Activated T-cell treated with anti-CD3 and anti-CD28 coated beads for 48 hours (primary cell): ENCODE measurements around the gene SMIM13.
"Not testable (repeated sequence)": the region's sequence is repeated elsewhere in the genome, so short reads cannot be mapped to it uniquely, and the experiment has no call there.

Source experiments
- DNase-seq: peaks from one replicate; pipeline ENCODE4 v3.0.0-alpha.2; 2020; ENCODE audit warnings: low read depth

Gene SMIM13

GRCh38 chr6:11083956-11084355 lies 9.7 kb upstream of the SMIM13 start:
- DNase-seq: no peak

- DNase-seq: no peak
These were observed 7.7 kb upstream of the SMIM13 start for GRCh38 chr6:11085758-11086435.

GRCh38 chr6:11087141-11087812 lies 6.4 kb upstream of the SMIM13 start:
- not testable (repeated sequence) for DNase-seq

- DNase-seq: no peak
These were observed 3.9 kb upstream of the SMIM13 start for GRCh38 chr6:11089695-11090094.

- not testable (repeated sequence) for DNase-seq
These were observed 2.5 kb upstream of the SMIM13 start for GRCh38 chr6:11091141-11091540.

GRCh38 chr6:11092668-11093375 lies 812 bp upstream of the SMIM13 start:
- no peak for DNase-seq

- no peak for DNase-seq
These were observed 333 bp upstream of the SMIM13 start for GRCh38 chr6:11093376-11093625.

- peak; percentile 33 for DNase-seq
These were observed 797 bp downstream of the SMIM13 start for GRCh38 chr6:11094411-11094851.

GRCh38 chr6:11094941-11095340 lies 1.3 kb downstream of the SMIM13 start:
- DNase-seq: no peak

- peak; percentile 11 for DNase-seq
These were observed 2.5 kb downstream of the SMIM13 start for GRCh38 chr6:11096109-11096508.

GRCh38 chr6:11097476-11097875 lies 3.8 kb downstream of the SMIM13 start:
- no peak for DNase-seq

- no peak for DNase-seq
These were observed 4.4 kb downstream of the SMIM13 start for GRCh38 chr6:11098004-11098403.

- no peak for DNase-seq
These were observed 7.8 kb downstream of the SMIM13 start for GRCh38 chr6:11101417-11101816.

- no peak for DNase-seq
These were observed 9.4 kb downstream of the SMIM13 start for GRCh38 chr6:11103065-11103464.

- no peak for DNase-seq
These were observed 15.1 kb downstream of the SMIM13 start for GRCh38 chr6:11108726-11109125.

GRCh38 chr6:11110921-11111768 lies 17.5 kb downstream of the SMIM13 start, which contains the start of gene ERVFRD-1:
Gene ERVFRD-1, minus strand, starts transcription at chr6:11111725. Its CDS starts 6,415 bp downstream, at chr6:11105310.
- DNase-seq: no peak

GRCh38 chr6:11111769-11112437 lies 18.3 kb downstream of the SMIM13 start:
- DNase-seq: no peak

GRCh38 chr6:11113038-11113437 lies 19.4 kb downstream of the SMIM13 start:
- no peak for DNase-seq

GRCh38 chr6:11115808-11116536 lies 22.3 kb downstream of the SMIM13 start:
- peak; percentile 37 for DNase-seq

- no peak for DNase-seq
These were observed 26.8 kb downstream of the SMIM13 start for GRCh38 chr6:11120271-11121005.
